ENCODE measurements around the gene WSCD1. TPM values are rescaled to one million over a fixed set of nuclear protein-coding genes. Genes with fewer than 3 reads are reported as not detected.

WSCD1 gene
- 8.9 and 16.1 TPM in 2 replicates for total RNA-seq (ENCODE audit: low replicate concordance)
- long read RNA-seq, partial matches to known transcripts: 1 of 1 reads
- long read RNA-seq, other reads (novel, unspliced or antisense): 0 of 1 reads

- H3K36me3 Mint-ChIP-seq: no peaks in the 10 kb centered on the region
- H3K27me3 Mint-ChIP-seq: peaks cover 66% of the 10 kb centered on the region
- DNase-seq (ENCODE audit: extremely low spot score, unreplicated experiment): no peak
- TF ChIP-seq, protein P1, sequence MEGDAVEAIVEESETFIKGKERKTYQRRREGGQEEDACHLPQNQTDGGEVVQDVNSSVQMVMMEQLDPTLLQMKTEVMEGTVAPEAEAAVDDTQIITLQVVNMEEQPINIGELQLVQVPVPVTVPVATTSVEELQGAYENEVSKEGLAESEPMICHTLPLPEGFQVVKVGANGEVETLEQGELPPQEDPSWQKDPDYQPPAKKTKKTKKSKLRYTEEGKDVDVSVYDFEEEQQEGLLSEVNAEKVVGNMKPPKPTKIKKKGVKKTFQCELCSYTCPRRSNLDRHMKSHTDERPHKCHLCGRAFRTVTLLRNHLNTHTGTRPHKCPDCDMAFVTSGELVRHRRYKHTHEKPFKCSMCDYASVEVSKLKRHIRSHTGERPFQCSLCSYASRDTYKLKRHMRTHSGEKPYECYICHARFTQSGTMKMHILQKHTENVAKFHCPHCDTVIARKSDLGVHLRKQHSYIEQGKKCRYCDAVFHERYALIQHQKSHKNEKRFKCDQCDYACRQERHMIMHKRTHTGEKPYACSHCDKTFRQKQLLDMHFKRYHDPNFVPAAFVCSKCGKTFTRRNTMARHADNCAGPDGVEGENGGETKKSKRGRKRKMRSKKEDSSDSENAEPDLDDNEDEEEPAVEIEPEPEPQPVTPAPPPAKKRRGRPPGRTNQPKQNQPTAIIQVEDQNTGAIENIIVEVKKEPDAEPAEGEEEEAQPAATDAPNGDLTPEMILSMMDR (conservative IDR thresholded peaks at IDR 0.05): no peak
- H3K4me1 Mint-ChIP-seq (ENCODE audit: unreplicated experiment): peaks cover 12% of the 10 kb centered on the region
- no peaks in the 10 kb centered on the region for H3K9me3 Mint-ChIP-seq
- H3K4me3 Mint-ChIP-seq: peak within 1 kb of the TSS; percentile 96
- peak within 1 kb of the TSS; percentile 82 for H3K27ac Mint-ChIP-seq
Measured at GRCh38 chr17:6069539-6070429, at the start of gene WSCD1. Gene WSCD1, plus strand, starts transcription at chr17:6070379. Its CDS starts 10,280 bp downstream, at chr17:6080659.

- Mint-ChIP-seq H3K4me3 (no peak overlapping the region), H3K27me3 (peaks cover 26% of the 10 kb centered on the region), H3K36me3 (no peaks in the 10 kb centered on the region), H3K27ac (no peak overlapping the region), H3K9me3 (no peaks in the 10 kb centered on the region), H3K4me1 (ENCODE audit: unreplicated experiment) (peaks cover 7% of the 10 kb centered on the region)
- no peak for DNase-seq (ENCODE audit: extremely low spot score, unreplicated experiment)
- TF ChIP-seq, protein P1 (conservative IDR thresholded peaks at IDR 0.05): no peak
Measured at GRCh38 chr17:6021011-6021400, 49.2 kb upstream of the WSCD1 start.

- H3K4me3 Mint-ChIP-seq: no peak overlapping the region
- no peaks in the 10 kb centered on the region for H3K36me3 Mint-ChIP-seq
- peaks cover 26% of the 10 kb centered on the region for H3K27me3 Mint-ChIP-seq
- no peak for DNase-seq (ENCODE audit: extremely low spot score, unreplicated experiment)
- H3K9me3 Mint-ChIP-seq: no peaks in the 10 kb centered on the region
- H3K27ac Mint-ChIP-seq: no peak overlapping the region
- H3K4me1 Mint-ChIP-seq (ENCODE audit: unreplicated experiment): peaks cover 7% of the 10 kb centered on the region
- TF ChIP-seq, protein P1 (conservative IDR thresholded peaks at IDR 0.05): no peak
Measured at GRCh38 chr17:6021627-6022026, 48.6 kb upstream of the WSCD1 start.

DNA sequence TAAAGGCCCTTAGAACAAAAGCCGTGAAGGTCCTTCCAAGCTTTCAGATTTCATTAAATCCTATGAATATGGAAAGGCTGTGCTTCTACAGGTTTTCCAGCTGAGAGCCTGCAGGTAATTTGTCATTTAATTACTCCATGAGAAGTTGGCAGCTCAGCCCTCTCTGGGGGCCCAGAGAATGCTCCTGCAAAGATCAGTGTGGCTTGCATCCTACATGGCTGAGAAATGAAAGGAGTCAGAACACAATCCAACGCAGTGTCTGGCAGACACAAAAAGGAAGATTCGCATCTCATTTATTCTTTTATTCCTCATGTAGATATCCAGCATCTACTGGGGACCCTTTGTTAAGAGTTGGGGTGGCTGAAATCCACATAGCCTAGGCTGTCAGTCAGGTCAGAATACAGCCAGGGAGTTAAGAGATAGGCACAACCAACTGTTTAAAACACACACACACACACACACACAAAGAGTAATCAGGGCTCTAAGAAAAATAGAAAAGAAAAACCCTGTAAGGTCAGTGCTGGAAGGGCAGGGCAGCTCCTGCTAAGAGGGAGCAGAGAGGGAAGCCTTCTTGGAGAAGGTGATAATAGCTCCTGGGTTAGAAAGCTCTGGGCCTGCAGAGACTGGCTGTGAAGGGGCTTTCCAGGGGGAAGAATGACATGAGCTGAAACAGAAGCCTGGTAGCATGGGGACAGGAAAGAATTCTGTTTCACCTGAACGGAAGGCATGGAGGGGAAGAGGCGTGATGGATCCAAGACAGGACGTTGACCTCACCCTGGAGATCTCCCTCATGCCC lies 46.9 kb upstream of the WSCD1 start:
- H3K27me3 Mint-ChIP-seq: peaks cover 29% of the 10 kb centered on the region
- no peak for DNase-seq (ENCODE audit: extremely low spot score, unreplicated experiment)
- no peak overlapping the region for H3K4me3 Mint-ChIP-seq
- no peaks in the 10 kb centered on the region for H3K9me3 Mint-ChIP-seq
- TF ChIP-seq, protein P1 (conservative IDR thresholded peaks at IDR 0.05): no peak
- no peaks in the 10 kb centered on the region for H3K36me3 Mint-ChIP-seq
- no peak overlapping the region for H3K27ac Mint-ChIP-seq
- H3K4me1 Mint-ChIP-seq (ENCODE audit: unreplicated experiment): peaks cover 7% of the 10 kb centered on the region

GRCh38 chr17:6024576-6024975 lies 45.6 kb upstream of the WSCD1 start:
- Mint-ChIP-seq H3K9me3 (no peaks in the 10 kb centered on the region), H3K4me3 (no peak overlapping the region), H3K4me1 (ENCODE audit: unreplicated experiment) (peaks cover 7% of the 10 kb centered on the region), H3K27me3 (peaks cover 38% of the 10 kb centered on the region), H3K36me3 (no peaks in the 10 kb centered on the region), H3K27ac (no peak overlapping the region)
- DNase-seq (ENCODE audit: extremely low spot score, unreplicated experiment): no peak
- TF ChIP-seq, protein P1 (conservative IDR thresholded peaks at IDR 0.05): no peak

Data from type B pancreatic cell (in vitro differentiated cells).